ENCODE results near the gene MGRN1.

- TF ChIP-seq CTCF (IDR thresholded peaks at IDR 0.05; ENCODE audit: borderline replicate concordance, extremely low read depth, low read length, poor library complexity, severe bottlenecking) (no peak), EZH2 (IDR thresholded peaks at IDR 0.05; ENCODE audit: borderline replicate concordance, low read depth, low read length, severe bottlenecking) (no peak)
These were observed 57.0 kb downstream of the MGRN1 start for GRCh38 chr16:4681471-4682083.
